CD4-positive, alpha-beta T cell treated with Interleukin-17A for 4 hours (primary cell): ENCODE data around the gene ADAMTSL3.
"Not testable (repeated sequence)": the region's sequence is repeated elsewhere in the genome, so short reads cannot be mapped to it uniquely, and the experiment has no call there.

Experiments used
- DNase-seq: peaks from one replicate; pipeline ENCODE4 v3.0.0-alpha.2; 2020; ENCODE audit warnings: mixed read lengths

Gene ADAMTSL3

DNA sequence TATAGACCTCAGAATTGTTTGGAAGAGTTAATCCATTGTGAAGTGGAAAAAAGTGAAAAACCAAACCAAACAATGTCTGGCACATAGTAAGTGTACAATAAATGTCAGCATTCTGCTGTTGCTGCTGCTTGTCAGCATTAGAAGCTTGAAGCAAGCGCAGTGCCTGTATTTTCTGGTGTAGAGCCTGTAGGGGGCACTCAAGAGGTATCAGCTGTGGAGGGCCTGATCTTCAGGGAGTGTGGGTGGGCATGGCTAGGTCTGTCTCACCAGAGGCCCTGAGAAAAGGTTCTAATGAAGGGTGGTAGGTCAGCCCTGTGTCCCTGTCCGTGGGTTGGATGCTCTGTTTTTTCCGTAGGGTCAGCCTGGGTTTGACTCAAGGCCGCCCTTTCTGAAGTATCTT is 3.6 kb downstream of the ADAMTSL3 start:
- DNase-seq, result no peak

DNA sequence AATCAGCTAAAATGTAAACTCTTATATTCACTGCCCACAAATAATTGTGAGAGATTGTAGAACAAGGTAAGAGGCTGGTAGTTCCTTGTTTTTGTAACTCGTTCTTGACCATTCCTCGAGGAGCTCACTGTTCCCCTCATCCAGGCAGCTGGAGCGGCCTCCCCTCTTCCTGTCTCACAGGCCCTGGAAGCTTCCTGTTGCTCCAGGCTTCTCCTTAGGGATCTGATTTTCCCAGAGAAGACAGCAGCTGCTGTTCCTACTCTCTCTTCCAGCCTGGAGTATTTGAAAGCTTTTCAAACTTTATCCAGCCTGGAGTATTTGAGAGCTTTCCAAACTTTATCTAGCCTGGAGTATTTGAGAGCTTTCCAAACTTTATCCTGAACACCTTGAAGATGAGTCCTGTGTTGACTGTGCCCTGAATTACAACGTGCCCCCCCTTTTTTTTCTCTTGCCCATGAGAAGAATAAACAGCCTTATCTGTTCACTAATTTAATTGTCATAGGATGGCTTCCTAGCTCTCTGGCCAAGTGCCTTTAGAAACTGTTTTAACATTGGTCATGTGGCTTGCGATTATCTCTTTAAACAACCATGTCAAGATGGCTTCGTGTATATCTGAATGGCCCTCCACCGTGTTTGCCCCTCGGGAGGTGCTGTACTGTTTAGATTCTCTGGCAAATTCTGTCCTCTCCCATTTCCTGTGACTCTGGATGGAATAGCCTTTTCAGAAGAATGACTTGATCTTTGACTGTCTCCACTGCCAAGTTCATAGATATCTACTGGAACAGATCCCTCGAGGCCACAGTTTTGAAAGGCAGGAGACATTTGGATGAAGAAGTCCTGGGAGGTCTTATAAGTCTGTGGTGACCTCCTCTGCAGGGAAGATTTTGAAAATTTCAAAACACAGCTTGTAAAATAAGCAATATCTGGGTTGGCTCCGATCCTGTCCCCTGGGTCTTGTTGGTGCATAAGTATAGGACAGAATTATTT is 4.8 kb downstream of the ADAMTSL3 start:
- DNase-seq, result no peak

DNA sequence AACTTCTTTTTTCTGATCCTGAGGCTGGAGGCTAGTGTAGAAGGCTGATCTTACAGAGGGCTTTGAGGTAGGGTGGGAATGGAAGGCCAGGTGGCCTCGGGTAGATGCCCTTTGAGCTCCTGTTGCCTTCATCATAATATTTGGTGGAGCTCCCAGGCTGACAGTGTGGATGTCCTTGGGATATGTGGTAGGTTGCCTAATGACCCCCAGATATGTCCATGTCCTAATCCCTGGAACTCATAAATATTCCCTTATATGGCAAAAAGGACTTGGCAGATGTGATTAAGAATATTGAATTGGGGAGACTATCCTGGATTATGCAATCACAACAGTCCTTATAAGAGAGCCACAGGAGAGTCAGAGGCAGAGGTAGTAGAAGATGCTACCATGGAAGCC is 5.5 kb downstream of the ADAMTSL3 start:
- DNase-seq, result no peak

DNA sequence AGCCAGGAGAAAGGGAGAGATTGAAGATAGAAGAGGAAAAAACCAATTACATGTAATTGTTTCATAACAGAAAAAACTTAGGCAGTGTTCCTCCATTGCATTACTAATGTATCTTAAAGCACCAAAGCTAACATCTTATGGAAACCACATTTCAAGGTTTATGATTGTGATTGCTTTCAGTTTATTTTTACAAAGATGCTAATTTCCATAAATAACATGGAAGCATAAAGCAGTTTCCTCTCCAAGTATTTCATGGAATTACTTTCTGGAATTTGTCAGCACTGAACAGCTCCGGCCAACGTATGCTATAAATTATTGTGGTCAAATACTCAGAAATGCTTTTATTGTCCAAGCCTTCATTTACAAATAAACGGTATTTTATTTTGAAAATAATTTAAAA is 11.6 kb downstream of the ADAMTSL3 start:
- DNase-seq, result no peak

DNA sequence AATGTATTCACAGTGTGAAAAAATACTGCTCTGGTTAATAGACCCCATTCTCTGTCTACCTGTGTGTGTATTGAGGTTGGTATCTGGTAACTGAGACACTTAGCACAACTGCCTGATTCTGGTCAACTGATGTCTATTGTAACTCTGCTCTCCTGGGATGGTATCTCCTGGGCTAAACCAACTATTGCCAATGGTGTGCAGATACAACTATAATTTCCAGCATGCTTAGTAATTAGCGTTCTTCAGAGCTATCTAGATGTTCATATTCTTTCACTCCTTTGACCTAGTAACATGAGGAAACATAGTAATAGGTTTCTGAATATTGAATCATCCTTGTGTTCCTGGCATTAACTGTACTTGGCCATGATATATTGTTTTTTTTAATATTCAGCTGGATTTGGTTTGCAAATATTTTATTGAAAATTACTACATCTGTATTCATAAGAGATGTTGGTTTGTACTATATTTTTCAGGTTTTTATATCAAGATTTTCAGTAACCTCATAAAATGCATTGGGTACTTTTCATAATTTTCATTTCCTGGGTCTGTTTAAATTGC is 16.8 kb downstream of the ADAMTSL3 start:
- no peak for DNase-seq

DNA sequence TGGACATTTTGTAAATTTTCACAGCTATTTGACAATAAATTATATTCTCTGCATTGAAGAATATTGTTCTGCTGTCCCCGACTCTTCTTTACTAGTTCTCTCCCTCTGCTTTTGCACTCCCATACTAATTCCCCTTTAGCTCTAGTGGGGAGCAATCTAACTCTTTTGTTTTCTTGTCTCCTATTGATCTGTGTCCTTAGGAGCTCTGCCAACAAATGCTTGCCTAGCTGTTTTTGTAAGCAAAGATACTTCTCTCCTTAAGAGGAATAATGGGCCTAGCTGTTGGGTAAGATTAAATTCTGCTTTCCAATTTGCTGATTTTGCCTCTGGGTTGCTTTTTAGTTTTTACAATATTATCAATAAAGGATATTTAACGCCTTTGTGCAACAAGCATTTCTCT is 17.7 kb downstream of the ADAMTSL3 start:
- DNase-seq, result no peak

DNA sequence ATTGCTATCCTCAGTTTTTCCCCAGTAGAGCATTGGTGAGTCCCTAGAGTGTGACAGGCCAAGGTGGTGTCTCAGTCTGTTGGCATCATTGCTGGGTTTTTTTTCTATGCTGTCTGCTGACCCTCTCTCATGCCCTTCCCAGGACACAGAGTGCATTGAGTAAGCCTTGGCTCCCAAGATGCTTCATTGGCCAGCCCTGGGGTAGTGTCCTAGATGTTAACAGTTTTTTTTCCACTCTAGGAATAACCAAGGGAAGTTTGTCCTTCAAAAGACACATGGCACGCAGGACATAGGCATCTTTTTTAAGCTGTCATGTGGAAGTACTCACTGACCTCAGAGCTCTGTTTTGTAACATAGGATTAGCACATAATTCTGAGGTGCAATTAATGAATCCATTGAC is 19.5 kb downstream of the ADAMTSL3 start:
- no peak for DNase-seq

DNA sequence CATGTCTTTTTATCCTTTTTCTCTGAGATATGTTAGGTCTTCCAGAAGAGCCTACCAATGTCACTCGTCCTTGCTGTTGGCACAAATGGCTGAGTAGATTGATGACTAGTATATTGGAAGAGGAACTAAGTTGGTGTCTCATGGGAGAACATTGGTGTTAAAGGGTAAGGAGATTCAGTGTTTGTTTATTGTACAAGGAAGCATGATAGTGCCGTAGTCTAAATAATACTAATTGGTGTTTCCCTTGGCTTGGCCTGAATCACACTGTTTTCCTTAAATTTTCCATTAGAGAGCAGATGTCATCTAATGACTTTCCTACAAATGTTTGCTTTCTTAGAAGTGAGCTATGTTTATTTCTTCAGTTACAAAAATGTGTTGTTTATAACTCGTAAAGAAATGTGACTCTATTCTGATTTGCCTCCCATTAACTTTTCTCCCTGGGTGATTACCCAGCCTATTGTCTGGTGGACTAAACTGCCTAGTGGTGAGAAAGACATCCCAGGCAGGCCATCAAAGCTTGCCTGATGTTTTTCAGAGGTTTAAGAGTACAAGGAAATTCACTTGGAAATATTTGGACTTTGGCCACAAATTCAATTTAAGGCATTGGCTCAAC is 28.7 kb downstream of the ADAMTSL3 start:
- no peak for DNase-seq

DNA sequence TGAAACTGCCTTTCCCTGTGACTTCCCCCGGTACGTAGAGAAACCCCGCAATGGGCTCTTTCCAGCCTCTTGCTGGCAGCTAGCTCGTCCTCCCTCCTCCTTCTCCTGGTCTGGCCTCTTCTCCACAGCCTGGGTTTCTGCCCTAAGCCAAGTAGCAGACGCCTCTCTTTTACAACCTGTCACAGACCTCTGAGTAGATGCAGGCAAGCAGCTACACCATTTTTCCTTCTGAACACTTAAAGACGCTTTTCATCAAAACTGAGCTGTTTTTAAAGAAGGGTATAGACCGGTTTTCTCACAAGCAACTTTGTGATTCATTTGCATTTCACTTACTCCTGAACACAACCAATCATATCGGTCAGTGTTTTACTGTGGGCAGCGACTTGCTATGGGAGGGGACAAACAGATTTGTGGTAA is 32.0 kb downstream of the ADAMTSL3 start:
- DNase-seq, result no peak

DNA sequence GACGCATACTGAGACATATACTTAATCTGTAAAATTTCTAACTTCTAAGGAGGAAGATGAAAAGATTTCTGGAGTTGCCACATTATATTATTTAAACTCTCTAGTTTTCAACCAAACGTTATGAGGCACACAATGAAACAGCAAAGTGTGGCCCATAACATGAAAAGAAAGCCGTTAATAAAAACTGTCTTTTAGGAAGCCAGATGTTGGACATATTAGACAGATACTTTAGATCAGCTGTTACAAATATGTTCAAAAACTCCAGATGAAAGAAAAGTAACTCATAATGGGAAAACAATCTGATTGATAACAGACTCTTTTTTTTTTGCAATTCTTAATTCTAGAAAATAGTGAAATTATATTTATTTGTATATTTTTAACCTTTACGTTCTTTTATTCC is 34.3 kb downstream of the ADAMTSL3 start:
- no peak for DNase-seq

DNA sequence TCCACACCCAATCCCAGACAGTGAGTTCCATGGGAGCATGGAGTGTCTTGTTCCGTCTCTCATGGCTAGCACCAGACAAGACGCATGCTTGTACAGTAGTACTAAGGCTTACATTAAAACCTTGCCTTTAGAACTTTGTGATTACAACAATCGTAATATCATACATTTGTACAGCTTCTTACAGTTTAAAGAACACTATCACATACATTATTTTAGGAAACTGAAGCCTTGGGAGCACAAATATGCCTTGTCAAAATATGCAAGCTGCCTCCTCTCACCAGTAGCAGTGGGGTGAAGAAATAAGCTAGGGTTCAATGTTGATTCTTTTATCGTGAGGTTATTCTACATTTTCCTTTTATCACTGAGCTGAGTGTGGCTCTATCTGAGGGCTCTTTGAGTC is 36.8 kb downstream of the ADAMTSL3 start:
- no peak for DNase-seq

DNA sequence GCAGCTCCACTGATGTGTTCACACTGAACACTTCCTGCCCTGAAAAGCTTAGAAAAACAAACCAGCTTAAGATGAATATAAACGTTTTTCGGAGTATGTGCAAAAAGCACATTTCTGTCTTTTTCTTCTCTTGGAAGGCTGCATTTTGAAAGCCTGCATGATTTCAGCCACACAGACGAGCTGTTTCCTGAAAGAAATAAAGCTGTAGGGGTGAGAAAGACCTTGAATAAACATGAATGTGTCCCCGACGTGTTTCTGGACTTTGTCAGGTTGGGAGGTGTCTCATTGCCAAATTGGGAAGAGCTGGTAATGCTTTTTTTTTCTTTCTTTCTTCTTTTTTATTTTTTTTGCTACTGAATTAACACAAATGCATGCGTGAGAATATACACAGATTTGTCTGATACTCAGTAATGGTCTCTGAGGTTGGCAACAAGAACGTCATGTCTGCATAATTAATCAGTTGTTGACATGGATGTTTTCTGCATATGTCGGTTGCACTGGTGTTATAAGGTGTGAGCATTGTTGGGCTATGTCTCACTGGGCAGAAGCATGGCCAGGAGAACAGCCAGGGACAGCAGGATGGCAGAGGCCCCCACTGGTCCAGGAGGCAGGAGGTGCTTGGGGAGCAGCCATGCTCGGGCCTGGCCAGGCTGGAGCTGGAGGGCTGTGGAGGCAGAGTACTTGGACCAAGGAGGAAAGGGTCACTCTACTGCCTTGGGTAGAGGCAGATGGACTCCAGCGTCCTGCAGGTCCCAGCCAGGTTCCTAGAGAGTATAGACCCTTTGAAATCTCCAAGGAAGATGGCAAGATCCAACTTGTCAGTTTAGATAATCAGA is 39.0 kb downstream of the ADAMTSL3 start:
- DNase-seq, result no peak

DNA sequence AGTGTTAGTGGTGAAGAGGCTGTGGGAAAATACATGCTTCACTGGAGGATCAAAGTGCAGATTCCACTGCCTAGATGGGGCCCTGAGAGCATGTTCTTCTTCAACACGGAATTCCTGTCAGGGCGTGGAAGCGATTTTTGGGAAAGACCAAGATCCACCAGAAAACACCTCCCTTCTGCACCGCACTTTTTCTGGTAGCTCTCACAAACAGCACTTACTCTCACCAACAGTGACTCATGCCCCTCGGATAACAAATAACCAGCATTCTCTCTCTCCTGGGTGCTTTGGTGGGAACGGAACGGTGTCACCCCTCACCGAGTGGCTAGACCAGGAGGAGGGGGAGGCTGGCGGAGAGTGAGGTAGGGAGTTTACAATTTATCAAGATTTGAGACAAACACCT is 40.1 kb downstream of the ADAMTSL3 start:
- DNase-seq, result no peak

DNA sequence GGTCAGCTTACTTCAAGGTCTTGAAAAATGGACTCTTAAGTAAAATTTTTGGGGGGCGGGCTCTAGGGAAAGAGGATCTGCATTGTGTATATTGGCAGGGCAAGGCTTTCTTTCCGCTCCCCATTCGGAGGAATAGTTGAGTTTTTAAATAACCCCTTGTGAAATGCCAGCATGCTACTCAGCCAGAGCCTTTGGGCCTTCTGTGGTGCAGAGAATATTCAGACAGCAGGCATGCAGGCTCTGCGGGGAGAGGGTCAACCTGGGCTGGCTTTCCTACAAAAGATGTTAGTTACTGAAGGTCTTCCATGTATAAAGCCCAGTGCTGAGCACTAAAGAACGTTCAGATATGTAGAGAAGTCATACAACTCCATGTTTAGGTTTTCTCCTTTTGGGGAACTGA is 40.6 kb downstream of the ADAMTSL3 start:
- no peak for DNase-seq

DNA sequence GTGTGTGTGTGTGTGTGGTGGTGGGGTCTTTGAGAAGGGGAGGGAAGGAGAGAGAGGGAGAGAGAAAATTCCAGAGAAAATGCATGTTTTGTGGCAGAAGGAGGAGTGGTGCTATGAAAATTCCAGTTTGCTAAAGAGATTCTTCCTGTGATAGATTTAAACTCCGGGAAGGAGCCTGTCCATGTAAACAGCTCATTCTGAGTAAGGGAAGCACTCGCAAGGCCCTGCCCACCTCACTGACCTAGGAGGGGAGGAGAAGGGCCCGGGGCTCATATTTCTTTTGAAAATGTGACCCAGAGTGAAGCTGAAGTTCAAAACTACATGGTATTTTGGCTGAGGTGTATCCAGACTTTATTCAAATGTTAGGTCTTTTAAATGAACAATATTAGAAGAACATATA is 41.3 kb downstream of the ADAMTSL3 start:
- no peak for DNase-seq

DNA sequence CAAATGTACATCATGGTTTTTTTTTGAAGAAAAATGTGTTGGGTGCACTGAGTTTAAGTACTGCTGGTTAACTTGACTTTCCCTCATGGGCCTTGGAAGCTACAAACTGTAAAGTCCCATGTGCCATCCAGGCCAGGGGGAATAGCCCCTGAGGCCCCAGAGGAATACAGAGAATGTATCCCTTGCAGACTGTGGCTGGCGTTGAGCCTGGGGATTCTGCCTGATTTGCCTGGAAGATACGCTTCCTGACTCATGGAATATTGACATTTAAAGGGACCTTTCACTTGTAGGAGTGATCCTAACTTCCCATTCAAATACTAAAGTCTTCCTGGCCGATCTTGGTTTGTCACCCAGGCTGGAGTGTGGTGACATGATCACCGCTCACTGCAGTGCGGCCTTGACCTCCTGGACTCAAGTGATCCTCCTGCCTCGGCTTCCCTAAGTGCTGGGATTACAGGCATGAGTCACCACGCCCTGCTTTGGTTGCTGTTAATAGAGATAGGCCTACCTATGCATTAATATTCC is 42.0 kb downstream of the ADAMTSL3 start:
- no peak for DNase-seq

DNA sequence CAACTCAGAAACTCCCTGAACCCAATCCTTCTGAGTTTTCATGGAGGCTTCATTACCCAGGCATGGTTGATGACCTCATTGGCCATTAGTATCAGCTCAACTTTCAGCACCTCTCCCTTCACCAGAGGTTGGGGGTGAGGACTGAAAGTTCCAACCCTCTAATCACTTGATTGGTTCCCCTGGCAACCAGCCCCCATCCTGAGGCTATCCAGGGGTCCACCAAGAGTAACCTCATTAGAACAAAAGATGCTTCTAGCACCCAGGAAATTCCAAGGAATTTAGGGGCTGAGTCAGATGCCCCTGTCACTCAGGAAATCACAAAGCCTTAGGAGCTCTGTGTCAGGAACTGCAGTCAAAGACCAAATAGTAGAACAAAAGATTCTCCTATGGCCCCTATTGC is 43.8 kb downstream of the ADAMTSL3 start:
- DNase-seq, result no peak

DNA sequence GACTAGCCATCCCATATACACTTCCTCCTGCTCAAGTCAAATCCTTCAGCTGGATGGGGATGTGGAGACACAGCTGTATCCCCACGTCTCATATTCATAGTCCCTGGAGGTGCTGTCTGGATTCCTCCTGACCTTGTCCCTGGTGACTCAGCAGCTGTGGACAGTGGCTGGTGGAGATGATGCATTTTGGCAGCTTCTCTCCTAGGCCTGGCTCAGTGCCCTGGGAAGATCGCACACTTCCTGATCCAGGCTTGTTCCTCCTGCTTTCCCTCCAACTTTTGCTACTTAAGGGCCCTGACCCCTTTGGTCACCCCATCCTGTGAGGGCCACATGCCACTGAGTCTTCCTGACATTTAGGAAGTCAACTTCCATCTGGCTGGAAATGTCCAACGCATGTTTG is 44.4 kb downstream of the ADAMTSL3 start:
- DNase-seq, result no peak

DNA sequence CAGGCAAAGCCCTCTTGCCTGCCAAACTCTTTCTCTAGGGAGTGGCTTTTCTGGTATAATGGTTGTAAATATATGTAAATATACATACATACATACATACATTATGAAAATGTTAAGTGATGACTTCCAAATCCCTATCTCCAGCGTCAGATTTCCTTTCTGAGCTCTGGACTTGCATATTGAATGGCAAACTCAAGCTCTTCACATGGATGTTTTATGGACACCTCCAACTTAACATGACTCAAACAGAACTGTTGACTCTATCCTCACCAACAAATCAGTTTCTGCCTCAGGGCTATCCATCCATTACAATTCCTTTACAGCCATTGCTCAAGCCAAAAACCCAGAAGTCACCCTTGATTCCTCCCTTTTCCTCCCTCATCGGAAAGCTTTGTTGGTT is 45.1 kb downstream of the ADAMTSL3 start:
- DNase-seq, result no peak

DNA sequence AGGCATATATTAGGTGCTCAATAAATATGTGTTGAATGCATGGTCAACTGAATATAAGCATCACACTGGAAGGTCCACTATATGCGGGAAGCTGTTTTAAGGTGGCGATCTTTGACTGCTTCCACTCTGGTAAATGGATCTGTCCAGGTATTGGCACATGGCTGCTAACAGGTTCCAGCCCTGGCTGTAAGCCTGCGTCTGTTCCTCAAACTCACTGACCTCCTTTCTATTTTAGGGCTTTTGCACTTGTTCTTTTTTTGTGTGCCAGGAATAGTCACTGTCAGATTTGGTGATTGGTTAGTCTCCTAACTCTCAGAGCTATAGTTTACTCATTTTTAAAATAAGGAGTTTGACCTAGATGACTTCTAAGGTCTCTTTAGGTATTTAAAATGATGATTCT is 46.2 kb downstream of the ADAMTSL3 start:
- DNase-seq, result no peak

DNA sequence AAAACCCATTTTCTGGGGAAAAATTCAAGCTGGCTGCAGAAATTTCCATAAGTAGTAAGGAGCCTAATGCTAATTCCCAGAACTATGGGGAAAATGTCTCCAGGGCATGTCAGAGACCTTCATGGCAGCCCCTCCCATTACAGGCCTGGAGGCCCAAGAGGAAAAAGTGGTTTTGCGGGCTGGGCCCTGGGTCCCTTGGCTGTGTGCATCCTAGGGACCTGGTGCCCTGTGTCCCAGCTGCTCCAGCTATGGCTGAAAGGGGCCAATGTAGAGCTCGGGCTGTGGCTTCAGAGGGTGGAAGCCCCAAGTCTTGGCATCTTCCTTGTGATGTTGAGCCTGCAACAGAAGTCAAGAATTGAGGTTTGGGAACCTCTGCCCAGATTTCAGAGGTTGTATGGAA is 48.4 kb downstream of the ADAMTSL3 start:
- not testable (repeated sequence) for DNase-seq

DNA sequence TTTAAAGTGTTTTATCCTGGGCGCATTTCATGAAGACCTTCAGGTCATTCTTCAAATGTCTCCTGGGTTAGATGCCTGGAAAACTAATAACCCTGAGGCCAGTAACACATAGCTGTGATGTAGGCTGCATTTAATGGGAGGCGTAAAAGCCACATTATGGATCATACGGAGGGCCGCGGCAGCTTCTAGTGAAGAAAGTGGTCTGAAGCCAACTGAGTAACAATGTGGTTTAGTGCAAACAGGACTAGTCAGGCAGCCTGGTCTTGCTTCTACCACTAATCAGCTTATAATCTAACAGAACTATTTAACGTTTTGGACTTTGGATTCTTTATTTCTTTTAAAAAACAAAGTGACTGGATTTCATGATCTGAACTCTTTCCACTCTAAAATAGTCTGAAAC is 54.4 kb downstream of the ADAMTSL3 start:
- no peak for DNase-seq

DNA sequence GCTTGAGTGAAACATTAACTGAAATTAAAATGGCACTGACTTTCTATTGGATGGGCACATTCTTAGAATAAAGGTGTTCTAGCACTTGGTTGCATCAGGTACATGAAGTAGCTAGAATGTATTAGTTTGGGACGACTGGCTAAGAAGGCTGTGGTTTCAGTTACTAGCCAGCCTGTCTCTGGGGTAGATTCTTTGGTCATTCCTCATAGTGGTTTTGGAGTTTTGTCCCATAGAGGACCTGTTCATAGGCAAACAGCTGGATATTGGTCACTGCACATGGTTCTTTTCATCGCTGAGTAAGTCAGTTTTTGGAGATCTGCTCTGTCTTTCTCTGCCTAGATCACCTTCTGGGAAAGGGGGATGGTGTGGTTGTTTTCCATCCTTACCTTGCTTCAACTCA is 55.3 kb downstream of the ADAMTSL3 start:
- no peak for DNase-seq
